IMR-90 (cell line): ENCODE data around the gene GBA2.

Experiments
- POLR2A ChIP-seq: IDR thresholded peaks from 2 replicates; pipeline ENCODE4 v1.6.1; 2012; ENCODE audit warnings: mild to moderate bottlenecking, low read depth, low read length
- TF ChIP-seq, protein P1 (sequence below): fragments of 150-350 bp; IDR thresholded peaks from 2 replicates; pipeline ENCODE4 v1.6.1; 2016; ENCODE audit warnings: low read depth, mild to moderate bottlenecking, low read length, moderate library complexity, borderline replicate concordance
- TF ChIP-seq, protein P2 (sequence below): conservative IDR thresholded peaks from 2 replicates; pipeline ENCODE4 v1.5.1; 2012; ENCODE audit warnings: mild to moderate bottlenecking, low read depth, low read length, improper control_type of control experiment

DNA sequence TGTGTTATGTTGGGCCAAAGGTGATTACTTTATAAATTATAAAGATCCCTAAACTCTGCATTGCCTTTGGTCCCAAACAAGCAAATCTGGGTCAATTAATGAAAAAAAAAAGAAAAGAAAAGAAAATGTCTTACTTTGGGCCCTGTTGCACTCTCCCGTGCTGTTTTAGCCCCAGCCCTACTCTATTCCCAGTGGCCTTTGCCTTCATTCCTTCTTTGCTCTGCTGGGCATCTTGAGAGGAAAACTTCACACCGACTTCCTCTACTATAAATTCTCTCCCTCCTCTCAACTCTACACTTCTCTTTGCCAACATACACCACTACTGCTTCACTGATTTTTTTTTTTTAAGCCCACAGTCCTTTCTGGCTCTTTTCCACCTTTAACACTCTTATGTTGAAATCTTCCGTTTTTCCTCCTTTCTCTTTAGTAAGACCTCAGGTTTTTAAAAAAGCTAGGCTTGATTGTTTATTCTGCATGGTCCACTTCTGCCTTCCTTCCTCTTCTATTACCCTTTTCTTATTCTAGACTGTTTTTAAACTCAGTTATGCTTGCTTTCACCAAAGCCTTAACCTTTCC lies 9.5 kb upstream of the GBA2 start:
- TF ChIP-seq, protein P1, sequence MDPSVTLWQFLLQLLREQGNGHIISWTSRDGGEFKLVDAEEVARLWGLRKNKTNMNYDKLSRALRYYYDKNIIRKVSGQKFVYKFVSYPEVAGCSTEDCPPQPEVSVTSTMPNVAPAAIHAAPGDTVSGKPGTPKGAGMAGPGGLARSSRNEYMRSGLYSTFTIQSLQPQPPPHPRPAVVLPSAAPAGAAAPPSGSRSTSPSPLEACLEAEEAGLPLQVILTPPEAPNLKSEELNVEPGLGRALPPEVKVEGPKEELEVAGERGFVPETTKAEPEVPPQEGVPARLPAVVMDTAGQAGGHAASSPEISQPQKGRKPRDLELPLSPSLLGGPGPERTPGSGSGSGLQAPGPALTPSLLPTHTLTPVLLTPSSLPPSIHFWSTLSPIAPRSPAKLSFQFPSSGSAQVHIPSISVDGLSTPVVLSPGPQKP: no peak
- TF ChIP-seq POLR2A: no peak
- TF ChIP-seq, protein P2, sequence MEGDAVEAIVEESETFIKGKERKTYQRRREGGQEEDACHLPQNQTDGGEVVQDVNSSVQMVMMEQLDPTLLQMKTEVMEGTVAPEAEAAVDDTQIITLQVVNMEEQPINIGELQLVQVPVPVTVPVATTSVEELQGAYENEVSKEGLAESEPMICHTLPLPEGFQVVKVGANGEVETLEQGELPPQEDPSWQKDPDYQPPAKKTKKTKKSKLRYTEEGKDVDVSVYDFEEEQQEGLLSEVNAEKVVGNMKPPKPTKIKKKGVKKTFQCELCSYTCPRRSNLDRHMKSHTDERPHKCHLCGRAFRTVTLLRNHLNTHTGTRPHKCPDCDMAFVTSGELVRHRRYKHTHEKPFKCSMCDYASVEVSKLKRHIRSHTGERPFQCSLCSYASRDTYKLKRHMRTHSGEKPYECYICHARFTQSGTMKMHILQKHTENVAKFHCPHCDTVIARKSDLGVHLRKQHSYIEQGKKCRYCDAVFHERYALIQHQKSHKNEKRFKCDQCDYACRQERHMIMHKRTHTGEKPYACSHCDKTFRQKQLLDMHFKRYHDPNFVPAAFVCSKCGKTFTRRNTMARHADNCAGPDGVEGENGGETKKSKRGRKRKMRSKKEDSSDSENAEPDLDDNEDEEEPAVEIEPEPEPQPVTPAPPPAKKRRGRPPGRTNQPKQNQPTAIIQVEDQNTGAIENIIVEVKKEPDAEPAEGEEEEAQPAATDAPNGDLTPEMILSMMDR: no peak
